ENCODE measurements around the gene G6PD.

DNA sequence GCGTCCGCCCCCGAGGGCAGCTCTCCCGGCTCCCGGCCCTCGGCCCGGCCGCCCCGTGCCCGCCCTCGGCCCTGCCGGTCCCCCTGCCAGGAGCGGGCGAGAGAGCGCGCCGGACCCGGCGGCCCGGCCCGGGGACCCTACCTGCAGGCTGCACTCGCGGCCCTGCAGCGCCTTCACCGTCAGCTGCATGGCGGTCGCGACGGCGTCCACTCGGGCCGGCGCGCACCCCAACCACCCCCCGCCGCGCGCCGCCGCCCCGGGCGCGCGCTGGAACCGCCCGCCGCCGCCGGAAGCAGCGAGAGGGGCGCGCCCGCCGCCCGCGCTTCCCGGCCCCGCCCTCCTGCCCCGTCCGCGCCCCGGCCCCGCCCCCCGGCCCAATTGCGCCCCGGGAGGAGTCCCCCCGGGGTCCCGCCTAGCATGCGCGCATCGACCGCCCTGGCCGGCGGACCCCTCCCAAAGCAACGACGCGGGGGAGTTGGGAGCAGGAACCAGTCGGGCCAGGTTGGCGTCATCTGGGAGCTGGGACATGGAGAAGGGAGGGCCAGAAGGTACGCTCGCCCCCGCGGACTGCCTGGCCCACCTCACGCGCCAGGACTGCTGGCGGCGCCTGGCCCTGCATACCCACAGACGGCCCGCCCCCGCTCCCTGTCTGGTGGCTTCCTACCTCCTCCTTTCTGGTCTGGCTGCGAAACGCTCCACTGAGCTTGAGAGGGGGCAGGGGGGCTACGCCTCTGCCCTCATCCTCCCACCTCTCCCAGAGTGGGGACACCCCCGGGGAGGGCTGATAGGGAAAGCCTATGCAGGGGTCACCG lies 60.0 kb downstream of the G6PD start, which contains the start of gene UBL4A:
- TF ChIP-seq CTCF (IDR thresholded peaks at IDR 0.05; ENCODE audit: low read depth, low read length, missing input control) (no peak), EGR1 (IDR thresholded peaks at IDR 0.05; ENCODE audit: low read depth in 2 of 2) (no peak), ZBTB33 (IDR thresholded peaks at IDR 0.05) (no peak), RAD21 (IDR thresholded peaks at IDR 0.05) (no peak), JUND (IDR thresholded peaks at IDR 0.05) (no peak), ATF3 (IDR thresholded peaks at IDR 0.05) (no peak), RXRA (IDR thresholded peaks at IDR 0.05) (no peak), HNF4G (IDR thresholded peaks at IDR 0.05) (no peak), GABPA (IDR thresholded peaks at IDR 0.05 in 1 of 2, conservative IDR thresholded peaks at IDR 0.05 in 1 of 2) (no peak), TAF1 (conservative IDR thresholded peaks at IDR 0.05) (no peak)
- TF ChIP-seq, protein P1, sequence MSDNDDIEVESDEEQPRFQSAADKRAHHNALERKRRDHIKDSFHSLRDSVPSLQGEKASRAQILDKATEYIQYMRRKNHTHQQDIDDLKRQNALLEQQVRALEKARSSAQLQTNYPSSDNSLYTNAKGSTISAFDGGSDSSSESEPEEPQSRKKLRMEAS (IDR thresholded peaks at IDR 0.05) = no peak
- TF ChIP-seq, protein P2, sequence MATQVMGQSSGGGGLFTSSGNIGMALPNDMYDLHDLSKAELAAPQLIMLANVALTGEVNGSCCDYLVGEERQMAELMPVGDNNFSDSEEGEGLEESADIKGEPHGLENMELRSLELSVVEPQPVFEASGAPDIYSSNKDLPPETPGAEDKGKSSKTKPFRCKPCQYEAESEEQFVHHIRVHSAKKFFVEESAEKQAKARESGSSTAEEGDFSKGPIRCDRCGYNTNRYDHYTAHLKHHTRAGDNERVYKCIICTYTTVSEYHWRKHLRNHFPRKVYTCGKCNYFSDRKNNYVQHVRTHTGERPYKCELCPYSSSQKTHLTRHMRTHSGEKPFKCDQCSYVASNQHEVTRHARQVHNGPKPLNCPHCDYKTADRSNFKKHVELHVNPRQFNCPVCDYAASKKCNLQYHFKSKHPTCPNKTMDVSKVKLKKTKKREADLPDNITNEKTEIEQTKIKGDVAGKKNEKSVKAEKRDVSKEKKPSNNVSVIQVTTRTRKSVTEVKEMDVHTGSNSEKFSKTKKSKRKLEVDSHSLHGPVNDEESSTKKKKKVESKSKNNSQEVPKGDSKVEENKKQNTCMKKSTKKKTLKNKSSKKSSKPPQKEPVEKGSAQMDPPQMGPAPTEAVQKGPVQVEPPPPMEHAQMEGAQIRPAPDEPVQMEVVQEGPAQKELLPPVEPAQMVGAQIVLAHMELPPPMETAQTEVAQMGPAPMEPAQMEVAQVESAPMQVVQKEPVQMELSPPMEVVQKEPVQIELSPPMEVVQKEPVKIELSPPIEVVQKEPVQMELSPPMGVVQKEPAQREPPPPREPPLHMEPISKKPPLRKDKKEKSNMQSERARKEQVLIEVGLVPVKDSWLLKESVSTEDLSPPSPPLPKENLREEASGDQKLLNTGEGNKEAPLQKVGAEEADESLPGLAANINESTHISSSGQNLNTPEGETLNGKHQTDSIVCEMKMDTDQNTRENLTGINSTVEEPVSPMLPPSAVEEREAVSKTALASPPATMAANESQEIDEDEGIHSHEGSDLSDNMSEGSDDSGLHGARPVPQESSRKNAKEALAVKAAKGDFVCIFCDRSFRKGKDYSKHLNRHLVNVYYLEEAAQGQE (IDR thresholded peaks at IDR 0.05) = no peak
